LoVo (cell line): ENCODE data around the gene FYN.

Experiments
- DNase-seq: peaks from one replicate; pipeline ENCODE4 v3.0.0-alpha.2; 2016; ENCODE audit warnings: low spot score

The FYN gene

GRCh38 chr6:111880181-111880888 is 7.1 kb upstream of the FYN start:
- DNase-seq = no peak

- DNase-seq = no peak
These were observed 2.5 kb upstream of the FYN start for GRCh38 chr6:111875741-111876140.

DNA sequence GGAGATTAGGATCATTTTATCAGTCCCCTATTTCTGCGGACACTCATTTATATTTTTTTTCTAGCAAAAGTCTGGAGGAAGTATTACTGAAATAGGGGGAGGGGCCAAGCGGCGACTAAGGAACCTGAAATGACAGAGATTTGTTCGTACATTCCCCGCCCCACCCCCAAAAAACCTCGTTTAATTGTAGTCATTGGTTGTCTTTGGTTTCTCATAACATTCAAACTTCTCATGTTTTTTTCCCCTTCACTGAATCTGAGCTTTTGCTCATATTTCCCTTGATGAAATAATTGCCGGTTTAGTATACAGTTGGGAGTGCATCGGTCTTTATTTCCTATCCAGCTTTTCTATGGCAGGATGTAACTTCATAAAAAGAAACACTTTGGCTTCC is 768 bp upstream of the FYN start:
- no peak for DNase-seq

DNA sequence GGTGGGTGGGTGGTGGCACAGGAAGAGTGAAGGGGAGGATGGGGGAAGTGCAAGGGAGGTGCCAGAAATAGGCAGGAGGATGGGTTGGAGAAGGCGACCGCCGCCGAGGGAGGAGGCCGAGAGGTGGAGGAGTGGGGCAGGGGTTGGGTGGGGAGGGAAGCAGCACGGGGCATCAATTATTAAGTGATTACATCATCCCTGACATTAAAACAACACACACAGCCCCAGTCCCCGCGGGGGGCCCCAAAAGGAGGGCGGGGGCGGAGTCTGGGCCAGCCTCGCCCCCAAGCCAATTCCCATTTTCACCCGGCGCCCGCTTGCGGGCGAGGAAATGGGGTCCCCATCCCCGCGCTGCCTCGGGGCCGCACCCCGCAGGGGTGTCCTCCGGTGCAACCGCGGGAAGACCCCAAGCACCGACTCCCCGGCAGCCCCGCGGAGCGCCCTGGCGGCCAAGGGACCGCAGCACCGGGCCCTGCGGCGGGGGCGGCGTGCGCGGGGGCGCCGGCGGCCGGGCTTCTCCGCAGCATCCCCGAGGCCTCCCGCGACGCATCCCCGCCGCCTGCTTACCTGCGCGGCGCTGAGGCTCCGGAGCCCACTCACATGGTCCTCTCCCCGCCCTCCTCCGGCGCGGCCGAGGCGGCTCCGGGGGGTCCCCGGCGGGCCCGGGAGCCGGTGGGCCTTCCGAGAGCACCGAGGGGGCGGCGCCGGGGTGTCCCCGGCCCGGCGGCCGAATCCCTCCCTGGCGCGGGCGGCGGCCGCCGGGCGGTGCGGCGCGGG is 663 bp downstream of the FYN start:
- DNase-seq = no peak

DNA sequence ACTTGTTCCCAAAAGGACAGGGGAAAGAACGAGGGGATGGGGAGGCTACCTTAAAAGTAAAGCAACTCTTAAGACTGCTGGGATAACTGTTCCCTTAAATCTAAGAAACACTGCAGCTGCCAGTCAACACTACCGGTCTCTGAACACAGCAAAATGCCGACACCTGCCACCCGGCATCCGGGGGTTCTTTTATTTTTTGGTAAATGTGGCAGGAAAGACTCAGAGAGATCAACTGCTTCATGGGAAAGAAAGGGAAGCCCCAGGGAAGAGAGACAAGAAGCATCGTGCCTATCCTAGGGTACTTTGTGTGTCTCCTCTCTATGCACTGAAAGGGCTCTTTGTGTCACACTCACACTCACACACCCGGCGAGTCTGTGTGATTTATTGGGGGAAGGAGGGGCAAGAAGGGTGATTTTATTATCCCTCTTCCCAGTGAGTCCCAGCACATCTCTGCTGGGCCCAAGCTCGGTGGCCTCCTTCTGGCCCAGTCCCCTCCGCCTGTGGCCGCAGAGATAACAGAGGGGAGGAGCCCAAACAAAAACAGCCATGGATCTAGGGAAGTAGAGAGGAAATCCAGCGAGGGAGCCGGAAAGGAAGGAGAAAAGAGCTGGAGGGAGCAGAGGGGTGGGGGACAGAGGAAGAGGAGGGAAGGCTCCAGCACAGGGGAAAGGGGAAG is 1.4 kb downstream of the FYN start:
- DNase-seq = no peak

GRCh38 chr6:111871207-111871606 is 2.0 kb downstream of the FYN start:
- DNase-seq = no peak

DNA sequence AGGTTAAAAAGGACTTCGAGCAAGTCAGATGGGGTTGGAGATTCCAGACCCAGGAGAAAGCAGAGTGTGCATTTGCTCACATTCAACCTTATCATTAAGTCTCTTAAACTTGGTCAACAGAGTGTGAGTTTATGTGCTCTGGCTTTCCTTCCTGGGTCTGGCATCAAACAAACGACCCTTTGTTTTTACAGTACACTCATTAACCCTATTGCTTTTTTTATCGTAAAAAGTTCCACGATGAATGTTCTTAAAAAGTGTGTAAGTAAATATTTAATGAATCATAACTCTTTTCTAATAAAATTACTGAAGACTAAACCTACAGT is 2.5 kb downstream of the FYN start:
- DNase-seq = no peak

- DNase-seq = no peak
These were observed 3.1 kb downstream of the FYN start for GRCh38 chr6:111870051-111870741.

DNA sequence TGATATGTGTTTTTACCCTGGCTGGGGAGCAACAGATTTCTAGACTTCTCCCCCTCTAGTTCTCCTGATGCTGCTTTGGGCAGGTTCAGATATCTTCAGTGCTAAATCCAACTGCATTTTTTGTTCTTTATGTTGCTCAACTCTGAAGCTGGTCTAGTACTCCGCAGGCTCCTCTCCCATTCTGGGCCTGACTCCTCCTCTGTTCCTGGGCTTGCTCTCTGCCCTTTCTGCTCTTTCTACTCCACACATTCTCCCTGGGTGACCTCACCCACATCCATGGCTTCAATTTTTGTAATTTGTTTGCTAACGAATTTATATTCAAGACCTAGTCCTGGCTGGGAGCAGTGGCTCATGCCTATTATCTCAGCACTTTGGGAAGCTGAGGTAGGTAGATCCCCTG is 6.4 kb downstream of the FYN start:
- DNase-seq = no peak

DNA sequence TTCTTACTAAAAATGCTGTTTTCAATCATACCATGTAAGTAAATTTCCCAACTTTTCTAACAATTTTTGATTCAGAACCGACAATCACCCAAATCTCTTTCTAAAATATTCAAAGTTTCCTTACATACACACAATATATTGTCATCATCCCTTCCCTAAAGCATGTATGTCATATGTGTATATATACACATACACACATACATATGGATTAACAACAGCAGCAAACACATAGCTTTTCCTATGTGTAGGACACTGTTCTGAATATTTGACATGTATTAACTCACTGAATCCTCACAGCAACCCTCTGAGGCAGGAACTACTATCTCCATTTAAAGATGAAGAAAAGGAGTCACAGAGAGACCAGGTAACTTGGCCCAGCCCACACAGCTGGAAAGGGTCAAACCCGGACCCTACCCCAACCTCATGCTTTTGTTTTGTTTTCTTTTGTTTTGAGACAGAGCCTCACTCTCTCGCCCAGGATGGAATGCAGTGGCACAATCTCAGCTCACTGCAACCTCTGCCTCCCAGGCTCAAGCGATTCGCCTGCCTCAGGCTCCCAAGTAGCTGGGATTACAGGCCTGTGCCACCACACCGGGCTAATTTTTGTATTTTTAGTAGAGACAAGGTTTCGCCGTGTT is 7.2 kb downstream of the FYN start:
- DNase-seq = no peak

DNA sequence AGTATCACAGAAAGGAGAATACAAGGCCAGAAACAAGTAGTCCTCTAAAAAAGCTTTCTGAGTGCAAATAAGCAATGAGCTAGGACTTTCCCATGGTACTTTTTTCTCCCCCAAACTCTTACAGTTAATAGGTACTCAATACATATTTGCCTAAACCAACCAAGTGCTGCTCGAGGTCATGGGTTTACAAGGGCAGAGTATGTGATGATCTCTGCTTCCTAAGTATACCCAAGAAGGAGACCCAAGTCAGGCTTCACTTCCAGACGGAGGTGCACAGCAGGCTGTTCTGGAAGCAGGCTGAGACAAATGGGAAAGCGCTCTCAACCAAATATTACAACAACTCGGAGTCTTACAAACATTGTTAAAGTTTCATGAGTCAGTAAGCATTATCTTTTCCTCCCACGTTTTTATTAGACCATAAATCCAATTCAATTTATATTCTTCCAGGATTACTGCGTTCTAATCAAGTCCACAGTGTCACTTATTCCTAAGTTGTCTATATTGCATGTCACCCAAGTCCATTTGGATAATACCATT is 8.1 kb downstream of the FYN start:
- no peak for DNase-seq

DNA sequence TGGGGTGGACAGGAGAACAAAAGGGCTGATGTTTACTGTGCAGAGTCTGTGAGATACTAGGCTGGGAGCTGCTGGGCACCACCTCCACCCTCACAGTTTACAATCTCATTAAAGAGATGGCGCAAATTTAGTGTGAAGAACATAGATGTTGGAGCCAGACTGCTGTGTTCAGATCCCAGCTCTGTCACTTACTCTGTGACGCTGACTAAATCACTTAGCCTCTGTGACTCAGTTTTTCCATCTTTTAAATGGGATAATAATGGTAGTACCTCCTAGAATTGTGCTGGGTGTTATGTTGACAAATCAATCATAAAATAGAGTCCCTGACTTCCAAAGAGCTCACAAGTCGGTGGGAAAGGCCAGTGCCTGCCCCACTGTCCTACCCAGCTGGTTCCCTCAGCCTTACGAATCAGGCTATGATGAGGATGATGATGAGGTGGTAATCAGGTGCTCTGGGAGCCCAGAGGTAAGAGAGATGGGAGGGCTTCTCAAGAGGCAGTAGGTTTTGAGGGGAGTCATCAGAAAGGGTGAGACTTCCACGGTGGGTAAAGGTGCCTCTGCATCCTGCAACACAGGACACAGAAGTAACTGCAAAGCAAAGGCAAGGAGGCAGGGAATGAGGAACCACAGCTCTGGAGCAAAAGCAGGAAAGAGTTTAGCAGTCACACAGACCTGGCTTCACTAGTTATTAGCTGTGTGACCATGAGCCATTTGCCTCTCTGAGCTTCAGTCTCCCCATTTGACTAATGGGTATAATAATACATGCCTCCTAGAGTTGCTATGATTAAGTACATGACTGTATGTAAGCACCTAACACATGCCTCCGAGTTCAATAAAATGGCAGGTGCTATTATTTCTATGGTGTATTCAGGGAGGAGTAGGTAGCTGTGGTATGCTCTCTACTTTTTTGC is 8.9 kb downstream of the FYN start:
- DNase-seq = no peak

DNA sequence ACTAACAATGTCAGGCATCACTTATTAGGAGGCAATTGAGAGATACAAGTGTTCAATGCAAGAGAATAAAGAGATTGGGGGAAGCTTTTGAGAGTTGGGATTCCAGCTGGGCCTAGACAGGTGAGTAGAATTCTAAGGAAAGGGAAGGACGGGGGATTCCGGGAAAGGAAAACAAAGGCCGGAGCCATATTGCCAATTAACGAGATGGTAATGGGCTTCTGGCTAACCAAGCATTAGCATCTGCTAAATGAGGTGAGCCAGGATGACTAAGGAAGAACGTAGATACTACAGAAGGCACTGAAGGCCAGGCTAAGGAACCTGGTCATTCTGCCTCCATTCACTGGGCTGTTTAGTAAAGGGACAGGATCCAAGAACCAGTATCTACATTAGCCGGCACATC is 10.5 kb downstream of the FYN start:
- no peak for DNase-seq

DNA sequence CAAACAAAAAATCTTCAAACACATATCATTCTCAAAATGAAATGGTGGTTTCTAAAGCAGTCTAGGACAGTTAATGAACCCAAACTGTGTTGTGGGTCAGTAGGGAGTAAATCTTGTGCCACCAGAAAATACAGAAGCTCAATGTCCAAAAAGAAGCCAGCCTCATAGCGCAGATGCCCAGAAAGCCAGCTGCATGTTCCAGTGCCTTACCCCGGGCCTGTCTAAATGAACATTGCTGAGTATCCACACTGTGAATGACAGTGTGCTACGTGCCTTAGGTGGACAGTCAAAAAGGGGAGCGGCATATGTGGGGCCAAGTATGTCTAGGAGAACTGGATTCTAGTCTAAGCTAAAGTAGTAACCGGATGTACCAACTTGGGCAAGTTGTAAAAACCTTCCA is 10.9 kb downstream of the FYN start:
- no peak for DNase-seq

- no peak for DNase-seq
These were observed 11.8 kb downstream of the FYN start for GRCh38 chr6:111861431-111861885.

DNA sequence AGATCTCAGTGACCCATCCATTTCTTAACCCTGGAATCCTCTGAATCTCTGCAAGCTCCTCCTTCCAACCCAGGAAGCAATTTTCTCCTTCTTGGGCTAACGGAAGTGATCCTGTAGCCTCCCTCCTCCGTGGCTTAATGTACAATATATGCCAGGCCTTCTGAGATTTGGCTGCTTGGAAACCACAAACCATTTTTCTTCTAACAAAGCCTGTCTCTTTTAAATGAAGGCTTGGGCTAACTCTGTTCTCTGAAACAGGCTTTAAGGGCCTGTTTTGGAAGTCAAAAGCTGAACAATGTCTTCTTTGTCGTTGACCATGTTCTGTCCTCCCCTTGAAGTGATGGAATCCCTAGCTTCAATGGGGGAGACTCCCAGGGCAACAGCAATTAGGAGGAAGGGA is 14.9 kb downstream of the FYN start:
- no peak for DNase-seq

DNA sequence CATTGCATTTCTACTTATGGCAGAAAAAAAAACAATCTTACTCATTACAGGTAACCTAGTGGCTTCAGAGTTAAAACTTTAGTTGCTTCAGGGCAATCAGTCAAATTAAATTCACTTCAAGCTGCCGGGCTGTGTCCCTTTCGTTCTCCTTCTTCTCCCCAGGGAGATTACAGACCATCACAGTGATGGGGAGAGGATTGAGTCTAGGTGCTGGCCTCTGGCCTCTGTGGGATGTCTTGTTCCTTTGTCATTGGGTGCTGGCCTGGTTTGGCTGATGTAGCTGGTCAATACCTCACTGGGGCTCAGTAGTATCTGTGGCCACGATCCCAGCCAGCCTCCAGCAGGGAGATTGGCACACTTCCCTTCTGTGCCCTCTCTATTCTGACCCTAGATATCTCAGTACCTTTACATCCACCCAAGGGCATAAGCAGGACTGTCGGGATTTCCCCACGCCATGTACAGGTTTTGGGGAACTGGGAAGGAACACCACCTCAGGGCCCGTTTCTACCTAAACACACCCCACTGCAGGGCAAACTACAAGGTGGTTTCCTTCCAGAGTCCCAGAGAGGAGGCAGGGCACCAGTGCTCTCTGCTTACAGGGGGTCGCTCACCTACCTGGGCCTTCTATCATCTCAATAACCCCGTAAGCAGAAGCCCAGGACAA is 15.4 kb downstream of the FYN start:
- no peak for DNase-seq

- DNase-seq = no peak
These were observed 17.5 kb downstream of the FYN start for GRCh38 chr6:111855753-111856152.

DNA sequence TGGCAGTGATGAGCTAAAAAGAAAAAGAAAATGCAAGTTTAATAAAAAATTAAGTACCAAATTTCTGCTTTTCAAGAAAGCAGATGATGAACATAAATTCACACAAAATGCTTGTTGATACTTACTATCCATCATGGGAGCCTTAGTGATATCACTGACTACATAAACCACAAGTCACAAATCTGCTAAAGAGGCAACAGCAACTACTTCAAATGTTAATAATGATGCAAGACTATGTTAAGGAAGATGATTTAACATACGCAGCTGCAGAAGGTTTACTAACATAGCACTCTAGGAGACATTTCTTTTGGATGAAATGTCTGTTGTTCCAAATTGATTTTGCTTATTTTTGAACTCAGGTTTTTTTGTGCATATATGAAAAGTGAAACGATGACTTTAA is 18.6 kb downstream of the FYN start:
- no peak for DNase-seq

DNA sequence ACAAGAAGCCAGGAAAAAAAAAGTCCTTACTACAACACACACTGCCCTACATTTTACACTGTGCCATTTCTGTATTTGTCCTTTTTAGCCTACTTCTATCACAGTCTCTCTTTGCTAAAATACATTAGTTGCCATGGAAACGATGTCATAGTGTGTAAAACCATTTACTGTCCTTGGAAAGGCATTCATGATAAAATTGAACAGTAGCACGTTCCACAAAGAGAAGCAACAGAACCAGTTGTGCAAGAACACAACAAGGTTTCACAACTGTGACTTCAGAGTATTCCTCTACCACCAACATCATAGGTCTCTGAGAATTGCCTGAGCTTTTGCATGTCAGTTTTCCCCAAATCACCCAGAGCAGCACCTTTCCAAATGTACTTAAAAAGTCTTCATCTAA is 20.5 kb downstream of the FYN start:
- no peak for DNase-seq
